Measurements from ENCODE around the gene FNIP2.

Gene FNIP2

GRCh38 chr4:158818560-158819140, 49.8 kb downstream of the FNIP2 start:
- no peak for DNase-seq (ENCODE audit: extremely low spot score)
- TF ChIP-seq PKNOX1 (IDR thresholded peaks at IDR 0.05) (no peak), FOXM1 (IDR thresholded peaks at IDR 0.05; ENCODE audit: borderline replicate concordance) (no peak), ZNF384 (IDR thresholded peaks at IDR 0.05) (no peak), CTBP1 (IDR thresholded peaks at IDR 0.05; ENCODE audit: borderline replicate concordance) (no peak), TARDBP (IDR thresholded peaks at IDR 0.05) (no peak), BHLHE40 (IDR thresholded peaks at IDR 0.05; ENCODE audit: borderline replicate concordance) (no peak), ELF4 (IDR thresholded peaks at IDR 0.05) (no peak)
- POLR2A ChIA-PET = interaction anchor here (1.0 kb wide), 1 partner anchor 27 kb away, joined by 3 read pairs; no protein-coding TSS in a partner anchor
- CTCF ChIA-PET = interaction anchor here (0.7 to 1.5 kb wide), 5 partner anchors 28 to 385 kb away, joined by 3 read pairs; no protein-coding TSS in a partner anchor

GRCh38 chr4:158819942-158820786, 51.3 kb downstream of the FNIP2 start:
- ChIA-PET POLR2A (no interaction called here), CTCF (no interaction called here)
- DNase-seq (ENCODE audit: extremely low spot score) = no peak
- no peak for TF ChIP-seq FOXA1 (IDR thresholded peaks at IDR 0.05)
- TF ChIP-seq PKNOX1 (IDR thresholded peaks at IDR 0.05) = no peak
- TF ChIP-seq SP1 (IDR thresholded peaks at IDR 0.05) = no peak

- CTCF ChIA-PET = interaction anchor here (0.5 to 0.8 kb wide), 5 partner anchors 9 to 801 kb away, joined by 3 to 4 read pairs (median 3); no protein-coding TSS in a partner anchor
- no peak for DNase-seq (ENCODE audit: extremely low spot score)
- POLR2A ChIA-PET = no interaction called here
- TF ChIP-seq LEF1 (IDR thresholded peaks at IDR 0.05; ENCODE audit: borderline replicate concordance) (no peak), FOXK2 (IDR thresholded peaks at IDR 0.05) (no peak), SP1 (IDR thresholded peaks at IDR 0.05) (no peak), NFRKB (IDR thresholded peaks at IDR 0.05) (no peak), SUZ12 (IDR thresholded peaks at IDR 0.05) (no peak), PKNOX1 (IDR thresholded peaks at IDR 0.05) (no peak), HDGF (IDR thresholded peaks at IDR 0.05; ENCODE audit: borderline replicate concordance) (no peak), FOXM1 (IDR thresholded peaks at IDR 0.05; ENCODE audit: borderline replicate concordance) (no peak)
Measured at GRCh38 chr4:158821228-158821971, 52.6 kb downstream of the FNIP2 start.

GRCh38 chr4:158822348-158822747, 53.5 kb downstream of the FNIP2 start:
- POLR2A ChIA-PET = interaction anchor here (1.7 kb wide), 1 partner anchor 11 kb away, joined by 4 read pairs; no protein-coding TSS in a partner anchor
- CTCF ChIA-PET = interaction anchor here (0.7 kb wide), 1 partner anchor 379 kb away, joined by 5 read pairs; no protein-coding TSS in a partner anchor
- no peak for DNase-seq (ENCODE audit: extremely low spot score)
- TF ChIP-seq HDGF (IDR thresholded peaks at IDR 0.05; ENCODE audit: borderline replicate concordance) (no peak), LEF1 (IDR thresholded peaks at IDR 0.05; ENCODE audit: borderline replicate concordance) (no peak), FOXK2 (IDR thresholded peaks at IDR 0.05) (no peak), L3MBTL2 (conservative IDR thresholded peaks at IDR 0.05) (no peak), NFRKB (IDR thresholded peaks at IDR 0.05) (no peak), FOXM1 (IDR thresholded peaks at IDR 0.05; ENCODE audit: borderline replicate concordance) (no peak), BHLHE40 (IDR thresholded peaks at IDR 0.05; ENCODE audit: borderline replicate concordance) (no peak), SP1 (IDR thresholded peaks at IDR 0.05) (no peak), ZNF384 (IDR thresholded peaks at IDR 0.05) (no peak), PKNOX1 (IDR thresholded peaks at IDR 0.05) (no peak), FOXA1 (IDR thresholded peaks at IDR 0.05) (no peak), TARDBP (IDR thresholded peaks at IDR 0.05) (no peak), ELF4 (IDR thresholded peaks at IDR 0.05) (no peak), CTBP1 (IDR thresholded peaks at IDR 0.05; ENCODE audit: borderline replicate concordance) (no peak), ARNT (IDR thresholded peaks at IDR 0.05) (no peak), SUZ12 (IDR thresholded peaks at IDR 0.05) (no peak)

- DNase-seq (ENCODE audit: extremely low spot score) = no peak
- ChIA-PET CTCF (interaction anchor here (0.9 to 1.0 kb wide), 2 partner anchors 10 to 28 kb away, joined by 3 to 4 read pairs; no protein-coding TSS in a partner anchor), POLR2A (interaction anchor here (1.7 kb wide), 1 partner anchor 12 kb away, joined by 4 read pairs; no protein-coding TSS in a partner anchor)
- no peak for TF ChIP-seq FOXK2 (IDR thresholded peaks at IDR 0.05)
- TF ChIP-seq HDGF (IDR thresholded peaks at IDR 0.05; ENCODE audit: borderline replicate concordance) = no peak
- TF ChIP-seq PKNOX1 (IDR thresholded peaks at IDR 0.05) = no peak
- no peak for TF ChIP-seq SUZ12 (IDR thresholded peaks at IDR 0.05)
- no peak for TF ChIP-seq NFRKB (IDR thresholded peaks at IDR 0.05)
- no peak for TF ChIP-seq BHLHE40 (IDR thresholded peaks at IDR 0.05; ENCODE audit: borderline replicate concordance)
- TF ChIP-seq CTBP1 (IDR thresholded peaks at IDR 0.05; ENCODE audit: borderline replicate concordance) = no peak
- no peak for TF ChIP-seq ELF4 (IDR thresholded peaks at IDR 0.05)
- TF ChIP-seq FOXA1 (IDR thresholded peaks at IDR 0.05) = no peak
- no peak for TF ChIP-seq TARDBP (IDR thresholded peaks at IDR 0.05)
Measured at GRCh38 chr4:158823461-158823873, 54.6 kb downstream of the FNIP2 start.

Measured in HEK293T (cell line).